Muscle of leg (tissue), 11 donors: ENCODE measurements around the gene RBFOX2. TPM values are rescaled to one million over a fixed set of nuclear protein-coding genes. Genes with fewer than 3 reads are reported as not detected.

Experiments
- DNase-seq: peaks from one replicate; pipeline ENCODE4 v3.0.0; 2013
- H3K27ac ChIP-seq: one replicate; pipeline ENCODE4 v1.5.1; 2013; ENCODE audit warnings: mild to moderate bottlenecking, low read length, control low read depth
- H3K27me3 ChIP-seq: one replicate; pipeline ENCODE4 v1.6.1; 2013; ENCODE audit warnings: low read length; ENCODE audit not compliant: control insufficient read depth, insufficient read depth
- H3K36me3 ChIP-seq: one replicate; pipeline ENCODE4 v1.6.1; 2013; ENCODE audit warnings: low read length; ENCODE audit not compliant: control insufficient read depth, insufficient read depth
- H3K4me1 ChIP-seq: one replicate; pipeline ENCODE4 v1.6.1; 2013; ENCODE audit warnings: low read length; ENCODE audit not compliant: control insufficient read depth, insufficient read depth
- H3K4me3 ChIP-seq: one replicate; pipeline ENCODE4 v1.5.1; 2013; ENCODE audit warnings: low read length, control low read depth
- H3K9me3 ChIP-seq: replicated peaks from 2 replicates; pipeline ENCODE4 v1.6.1; 2013; ENCODE audit warnings: low read depth, low read length; ENCODE audit not compliant: control insufficient read depth
- WGBS: methylation state at CpG from one replicate; pipeline ENCODE4 v1.1.5; 2013; ENCODE audit warnings: missing lambda C conversion rate; ENCODE audit not compliant: insufficient coverage; 5-methylcytosine and 5-hydroxymethylcytosine counted together
- polyA plus RNA-seq, 8 donors: library from polyadenylated mRNA; unstranded; fragments of 120-200 nt; gene quantifications; one replicate each; pipeline versions ENCODE4 v1.2.1 to v1.2.3, GENCODE V29; 2013; ENCODE audit warnings: inconsistent platforms in 1 of 8, low replicate concordance in 1 of 8; ENCODE audit not compliant: insufficient read length in 8 of 8, insufficient read depth in 1 of 8
- total RNA-seq: library from RNA; stranded (reverse); fragments of 120-200 nt; gene quantifications from one replicate; pipeline ENCODE4 v1.2.4, GENCODE V29; 2013

RBFOX2 gene
- total and polyA plus RNA-seq, 9 donors = 159 to 234 (median 197) TPM

- DNase-seq = no peak
- peaks cover 17% of the 10 kb centered on the region for H3K4me1 ChIP-seq
- no peaks in the 10 kb centered on the region for H3K27me3 ChIP-seq
- WGBS = no CpG with 5 or more reads among the region's 4 CpGs
- no peak overlapping the region for H3K27ac ChIP-seq
- no peak overlapping the region for H3K4me3 ChIP-seq
- H3K36me3 ChIP-seq = no peaks in the 10 kb centered on the region
- no peaks in the 10 kb centered on the region for H3K9me3 ChIP-seq
Observed at GRCh38 chr22:35910003-35910769, 118.4 kb downstream of the RBFOX2 start.

DNA sequence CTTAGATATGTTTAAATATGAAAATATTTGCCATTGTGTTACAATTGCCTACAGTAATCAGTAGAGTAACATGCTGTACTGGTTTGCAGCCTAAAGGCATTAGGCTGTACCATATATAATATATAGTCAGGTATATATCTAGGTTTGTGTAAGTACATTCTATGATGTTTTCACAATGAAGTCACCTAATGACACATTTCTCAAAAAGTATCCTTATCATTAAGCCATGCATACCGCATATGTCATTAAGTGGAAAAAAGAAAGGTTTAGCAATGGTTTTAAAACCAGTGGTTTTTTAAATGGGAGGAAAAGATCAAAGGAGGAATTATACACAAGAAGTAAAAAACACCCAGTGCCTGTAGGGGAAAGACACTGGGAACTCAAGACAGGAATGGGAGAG, 122.7 kb downstream of the RBFOX2 start:
- no peak overlapping the region for H3K27ac ChIP-seq
- H3K4me3 ChIP-seq = no peak overlapping the region
- peaks cover 4% of the 10 kb centered on the region for H3K4me1 ChIP-seq
- no peaks in the 10 kb centered on the region for H3K27me3 ChIP-seq
- no peaks in the 10 kb centered on the region for H3K36me3 ChIP-seq
- no peaks in the 10 kb centered on the region for H3K9me3 ChIP-seq
- DNase-seq = no peak
- WGBS = no CpG with 5 or more reads among the region's 1 CpG

- peaks cover 8% of the 10 kb centered on the region for H3K4me1 ChIP-seq
- no peaks in the 10 kb centered on the region for H3K9me3 ChIP-seq
- H3K27me3 ChIP-seq = no peaks in the 10 kb centered on the region
- peak overlapping the region; percentile 37 for H3K27ac ChIP-seq
- no peak for DNase-seq
- no CpG with 5 or more reads among the region's 6 CpGs for WGBS
- no peak overlapping the region for H3K4me3 ChIP-seq
- H3K36me3 ChIP-seq = no peaks in the 10 kb centered on the region
Observed at GRCh38 chr22:35904752-35905151, 123.9 kb downstream of the RBFOX2 start.

DNA sequence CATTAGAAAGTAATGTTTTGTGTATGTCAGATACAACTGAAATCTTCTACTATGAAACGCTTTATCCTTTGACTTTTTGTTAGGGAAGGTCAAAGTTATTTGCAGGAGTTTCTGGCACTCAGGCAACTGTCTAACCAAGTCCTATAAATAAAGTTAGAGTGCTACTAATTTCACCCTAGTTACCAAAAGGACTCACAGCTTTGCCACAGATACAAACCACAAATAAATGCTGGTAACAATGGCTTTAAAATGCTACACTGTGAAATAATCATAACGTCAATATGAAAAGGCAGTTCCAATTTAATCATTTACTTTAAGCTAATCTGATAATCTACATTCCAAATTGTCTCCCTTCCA, 124.3 kb downstream of the RBFOX2 start:
- Histone ChIP-seq H3K4me3 (no peak overlapping the region), H3K36me3 (no peaks in the 10 kb centered on the region), H3K9me3 (no peaks in the 10 kb centered on the region), H3K4me1 (peaks cover 8% of the 10 kb centered on the region), H3K27ac (peak overlapping the region; percentile 37), H3K27me3 (no peaks in the 10 kb centered on the region)
- DNase-seq = no peak
- no CpG with 5 or more reads among the region's 2 CpGs for WGBS

- peak overlapping the region; percentile 37 for H3K27ac ChIP-seq
- no peak overlapping the region for H3K4me3 ChIP-seq
- no peaks in the 10 kb centered on the region for H3K36me3 ChIP-seq
- no peaks in the 10 kb centered on the region for H3K27me3 ChIP-seq
- WGBS = 75% methylated on average over 2 of the region's 3 CpGs
- no peak for DNase-seq
- H3K9me3 ChIP-seq = no peaks in the 10 kb centered on the region
- H3K4me1 ChIP-seq = peaks cover 8% of the 10 kb centered on the region
Observed at GRCh38 chr22:35903571-35904335, 124.9 kb downstream of the RBFOX2 start.

GRCh38 chr22:35900483-35901168, 128.0 kb downstream of the RBFOX2 start:
- DNase-seq = peak; percentile 68
- Histone ChIP-seq H3K27me3 (no peaks in the 10 kb centered on the region), H3K4me1 (peaks cover 11% of the 10 kb centered on the region), H3K9me3 (no peaks in the 10 kb centered on the region), H3K4me3 (no peak overlapping the region), H3K27ac (peak overlapping the region; percentile 57), H3K36me3 (no peaks in the 10 kb centered on the region)
- WGBS = 69% methylated on average over 4 of the region's 5 CpGs

DNA sequence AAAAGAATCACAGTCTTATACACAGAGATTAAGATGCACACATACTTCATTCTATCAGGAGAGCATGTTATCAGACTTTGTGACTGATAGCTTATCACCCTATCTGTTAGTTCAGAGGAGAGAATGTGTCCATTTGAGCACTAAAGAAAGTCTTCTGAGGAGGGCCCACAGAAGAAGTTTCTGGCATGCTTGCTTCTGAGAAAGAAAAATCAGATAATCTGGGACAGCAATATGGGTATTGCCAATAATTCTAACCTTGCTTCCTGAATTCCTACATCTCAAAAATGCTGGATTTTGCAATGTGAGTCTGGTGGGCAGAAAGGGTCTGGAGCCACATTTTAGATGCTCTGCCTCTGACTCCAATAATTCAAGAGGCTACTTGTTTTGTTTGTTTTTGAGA, 128.9 kb downstream of the RBFOX2 start:
- no peak overlapping the region for H3K4me3 ChIP-seq
- no peaks in the 10 kb centered on the region for H3K27me3 ChIP-seq
- H3K36me3 ChIP-seq = no peaks in the 10 kb centered on the region
- peaks cover 18% of the 10 kb centered on the region for H3K4me1 ChIP-seq
- no peaks in the 10 kb centered on the region for H3K9me3 ChIP-seq
- H3K27ac ChIP-seq = no peak overlapping the region
- no peak for DNase-seq

GRCh38 chr22:35896111-35896705, 132.4 kb downstream of the RBFOX2 start:
- H3K4me3 ChIP-seq = no peak overlapping the region
- no peaks in the 10 kb centered on the region for H3K9me3 ChIP-seq
- whole genome bisulfite sequencing = 86% methylated on average over 2 of the region's 7 CpGs
- no peaks in the 10 kb centered on the region for H3K36me3 ChIP-seq
- H3K4me1 ChIP-seq = peaks cover 30% of the 10 kb centered on the region
- no peak for DNase-seq
- no peaks in the 10 kb centered on the region for H3K27me3 ChIP-seq
- no peak overlapping the region for H3K27ac ChIP-seq

DNA sequence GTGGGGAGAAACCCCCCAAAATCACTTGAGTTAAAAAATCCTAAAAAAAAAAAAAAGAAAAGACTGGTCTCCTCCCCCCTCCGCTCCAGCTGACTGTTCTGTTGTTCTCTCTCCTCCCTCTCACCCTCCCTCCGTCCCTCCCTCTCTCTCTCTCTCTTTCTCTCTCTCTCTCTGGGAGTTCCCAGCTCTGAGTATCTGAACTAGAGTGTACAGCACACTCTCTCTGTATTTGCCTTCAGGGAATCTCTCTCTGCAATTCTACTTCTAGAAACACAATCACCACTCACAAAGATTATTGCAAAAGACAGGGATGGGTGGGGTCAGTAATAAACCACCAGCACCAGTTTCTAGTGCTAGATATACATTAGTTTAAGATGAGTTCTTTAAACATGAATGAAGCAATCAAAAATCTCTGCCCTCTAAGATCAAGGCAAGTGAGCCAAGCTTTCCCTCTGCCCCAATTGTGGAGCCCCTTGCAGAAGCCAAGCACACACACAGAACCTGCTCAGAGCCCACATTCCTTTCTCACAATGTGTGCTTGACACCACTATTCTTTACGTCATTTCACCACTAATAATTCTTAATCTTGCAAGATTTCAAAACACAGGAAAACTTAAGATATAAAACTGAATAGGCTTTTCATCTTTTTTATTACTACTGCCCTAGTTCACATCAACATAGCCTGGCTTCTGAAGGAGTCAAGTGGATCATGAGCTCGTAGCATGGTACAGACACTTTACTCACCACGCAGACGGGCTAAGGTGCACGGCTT, 133.5 kb downstream of the RBFOX2 start:
- DNase-seq = peak; percentile 92
- peaks cover 23% of the 10 kb centered on the region for H3K4me1 ChIP-seq
- H3K36me3 ChIP-seq = no peaks in the 10 kb centered on the region
- WGBS = 0% methylated on average over 2 of the region's 7 CpGs
- H3K4me3 ChIP-seq = peak overlapping the region; percentile 24
- H3K27me3 ChIP-seq = no peaks in the 10 kb centered on the region
- H3K9me3 ChIP-seq = no peaks in the 10 kb centered on the region
- peak overlapping the region; percentile 87 for H3K27ac ChIP-seq
